ENCODE data around the gene EMC6. TPM values are rescaled to one million over a fixed set of nuclear protein-coding genes. Genes with fewer than 3 reads are reported as not detected.

EMC6 gene
- total RNA-seq, 1 experiment from 2014 or later = 72.2 TPM

- no peak overlapping the region for H4K8ac ChIP-seq (replicated peaks; ENCODE audit: insufficient read length, low read depth, low read length)
- H4K91ac ChIP-seq (ENCODE audit: insufficient read length, low read depth, low read length) = no peak overlapping the region
- H2BK15ac ChIP-seq (ENCODE audit: low read depth, low read length) = no peak overlapping the region
- H3K9me3 Mint-ChIP-seq = no peaks in the 10 kb centered on the region
- H2BK5ac ChIP-seq (ENCODE audit: insufficient read length, low read length) = no peak overlapping the region
- H3T11ph ChIP-seq (ENCODE audit: low read length) = no peak overlapping the region
- no peak overlapping the region for H3K9ac ChIP-seq (ENCODE audit: extremely low read depth, insufficient read length, low read length)
- no peak overlapping the region for H2AFZ ChIP-seq (ENCODE audit: low read length)
- DNase-seq = no peak
- H3K4me1 Mint-ChIP-seq = no peaks in the 10 kb centered on the region
- H3K9me3 ChIP-seq (ENCODE audit: control insufficient read depth, low read depth, low read length) = no peaks in the 10 kb centered on the region
- no peaks in the 10 kb centered on the region for H3K27me3 ChIP-seq (ENCODE audit: insufficient read depth, low read length)
- 0 out of 7 replicates have a peak overlapping the region, but pooled peaks of 1 of the 3 experiments have one; percentile 20 for H3K27ac Mint-ChIP-seq
- no peak overlapping the region for H3K4ac ChIP-seq (ENCODE audit: low read depth, low read length)
- H3K23ac ChIP-seq (ENCODE audit: insufficient read length, low read depth, low read length) = no peak overlapping the region
- H3K4me2 ChIP-seq (ENCODE audit: insufficient read depth, insufficient read length, low read length) = no peak overlapping the region
- H3K14ac ChIP-seq (ENCODE audit: insufficient read depth, low read length) = no peak overlapping the region
- H3K18ac ChIP-seq (ENCODE audit: insufficient read length, low read depth, low read length) = no peak overlapping the region
- H3K23me2 ChIP-seq (ENCODE audit: insufficient read length, low read depth, low read length, poor library complexity, severe bottlenecking) = no peaks in the 10 kb centered on the region
- H3K36me3 Mint-ChIP-seq (ENCODE audit: insufficient read depth in 1 of 3, low read depth in 3 of 3) = peaks cover 27 to 69% (median 66%) of the 10 kb centered on the region in 3 experiments; a peak in 6 of 7 replicates
- no peak overlapping the region for H2BK20ac ChIP-seq (ENCODE audit: low read depth, low read length, poor library complexity, severe bottlenecking)
- H3K79me2 ChIP-seq (ENCODE audit: insufficient read depth, low read length) = no peaks in the 10 kb centered on the region
- no peak overlapping the region for H2BK120ac ChIP-seq (ENCODE audit: low read depth, low read length, poor library complexity, severe bottlenecking)
- H3K27ac ChIP-seq (ENCODE audit: insufficient read length, low read depth, low read length) = no peak overlapping the region
- no peak overlapping the region for H2BK12ac ChIP-seq (ENCODE audit: insufficient read length, low read depth, low read length)
- no peak overlapping the region for H4K5ac ChIP-seq (ENCODE audit: insufficient read length, low read depth, low read length)
- H3K56ac ChIP-seq (ENCODE audit: insufficient read length, low read depth, low read length) = no peak overlapping the region
- H3K79me1 ChIP-seq (ENCODE audit: insufficient read depth, low read depth, low read length, poor library complexity, severe bottlenecking) = peaks cover 1% of the 10 kb centered on the region
- no peak overlapping the region for H2AK5ac ChIP-seq (ENCODE audit: insufficient read length, low read length)
- H3K4me3 Mint-ChIP-seq = no peak overlapping the region
- H4K20me1 ChIP-seq (ENCODE audit: control insufficient read depth, insufficient read depth, insufficient read length) = no peaks in the 10 kb centered on the region
- no CpG with 5 or more reads among the region's 16 CpGs for WGBS (ENCODE audit: extremely low coverage, insufficient read length, low lambda C conversion rate)
- no peaks in the 10 kb centered on the region for H3K27me3 Mint-ChIP-seq (ENCODE audit: low read depth)
- TF ChIP-seq CTCF (conservative IDR thresholded peaks at IDR 0.05) = no peak
- no peaks in the 10 kb centered on the region for H3K4me1 ChIP-seq (ENCODE audit: insufficient read depth, low read length)
These were observed 41.5 kb upstream of the EMC6 start for GRCh38 chr17:3626831-3627768.
